HG03442 (cell line): ENCODE measurements around the gene CDC7.
"Not testable (repeated sequence)": the region's sequence is repeated elsewhere in the genome, so short reads cannot be mapped to it uniquely, and the experiment has no call there.

Experiments used
- ATAC-seq: cut with Tn5 transposase; IDR thresholded peaks from one replicate; pipeline ENCODE4 v1.9.1; 2021; ENCODE audit warnings: mild to moderate bottlenecking, moderate library complexity; ENCODE audit not compliant: unreplicated experiment

CDC7 gene

DNA sequence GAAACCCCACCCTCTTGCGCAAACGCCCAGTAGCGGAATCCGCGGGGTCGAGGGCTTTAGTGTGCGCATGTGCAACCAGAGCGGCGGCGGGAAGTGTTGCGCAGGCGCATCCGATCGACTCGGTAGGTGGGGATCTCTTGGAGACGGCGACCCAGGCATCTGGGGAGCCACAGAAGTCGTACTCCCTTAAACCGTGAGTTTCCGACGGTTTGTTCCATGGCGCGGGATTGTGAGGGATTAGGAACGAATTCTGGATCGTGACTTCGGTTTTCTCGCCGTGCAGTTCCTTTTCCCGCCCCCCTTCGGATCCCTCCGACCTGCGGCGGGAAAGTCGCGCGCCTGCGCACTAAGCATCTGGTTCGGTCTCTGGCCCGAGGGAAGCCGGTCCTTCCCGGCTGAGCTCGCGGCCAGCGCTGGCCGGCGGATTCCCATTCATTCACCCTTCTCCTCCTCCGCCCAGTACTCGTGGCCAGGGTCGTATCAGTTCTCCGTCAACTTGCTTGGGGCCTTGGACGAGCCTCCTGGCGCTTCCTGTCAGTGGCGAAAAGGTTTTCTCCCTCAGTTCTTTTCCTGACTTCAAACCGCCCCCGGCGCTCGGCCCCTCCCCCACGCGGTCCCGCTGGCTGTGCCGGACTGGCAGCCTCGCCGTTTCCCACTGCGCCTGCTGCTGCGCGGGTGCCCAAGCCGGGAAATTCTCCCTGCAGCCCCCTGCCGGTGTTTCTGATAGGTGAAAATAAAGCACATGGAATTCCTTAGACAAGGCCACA lies at the start of gene CDC7:
CDC7 (plus strand) TSS at position 96 of the 767 bp plus-strand sequence. CDS start 866 bp downstream, outside the sequence.
- ATAC-seq = peak; percentile 76

DNA sequence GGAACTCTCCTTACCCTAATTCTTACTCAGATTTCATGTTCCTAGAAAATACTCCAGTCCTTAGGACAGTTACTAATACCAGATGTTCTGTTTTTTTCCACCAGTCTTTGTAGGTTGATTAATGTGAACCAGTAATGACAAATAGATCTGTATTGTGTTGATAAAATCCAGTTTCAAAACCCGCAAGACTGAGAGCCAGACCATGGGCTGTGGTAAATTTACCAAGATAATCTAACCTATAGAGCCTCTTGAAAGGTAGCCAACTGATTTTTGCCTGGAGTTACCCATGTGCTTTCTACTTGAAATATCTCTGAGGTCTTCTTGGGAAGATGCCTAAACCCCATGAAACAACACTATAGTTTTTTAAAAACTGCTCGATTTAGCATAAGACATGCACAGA lies 46.5 kb upstream of the CDC7 start:
- ATAC-seq = no peak

DNA sequence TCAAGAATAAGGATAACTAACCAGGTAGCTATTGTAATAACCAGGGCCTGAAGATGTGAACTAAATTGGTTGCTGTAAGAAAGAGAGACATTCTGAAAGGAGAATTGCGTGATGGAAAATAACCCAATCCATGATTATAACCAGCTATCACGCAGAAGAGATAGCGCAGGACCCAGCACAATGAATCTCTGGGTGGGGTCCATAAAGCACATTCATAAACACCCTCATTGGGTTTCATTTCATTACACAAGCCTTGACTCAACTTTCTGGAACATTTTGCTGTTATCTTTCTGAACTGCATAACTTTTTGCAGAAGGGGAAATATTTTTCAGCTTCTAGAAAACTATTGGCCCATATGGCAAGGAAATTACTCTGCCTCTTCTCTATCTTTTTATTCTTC lies 45.3 kb upstream of the CDC7 start:
- ATAC-seq = no peak

DNA sequence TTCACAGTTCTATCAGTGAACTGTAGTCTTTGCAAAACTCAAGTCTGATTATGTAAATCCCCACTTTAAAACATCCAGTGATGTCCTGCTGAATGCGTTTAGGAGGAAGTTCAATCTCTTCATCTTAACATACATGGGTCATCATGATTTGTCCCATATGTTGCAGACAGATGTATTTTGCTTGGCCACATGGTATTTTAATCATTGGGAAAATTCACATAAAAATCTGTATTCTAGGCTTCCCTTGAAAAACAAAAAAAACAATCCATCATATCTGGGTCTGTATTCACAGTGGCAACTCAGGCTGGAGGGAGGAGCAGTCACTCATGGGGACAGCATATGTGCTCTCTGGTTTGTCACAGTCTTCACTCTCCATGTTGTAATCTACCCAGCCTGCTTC lies 44.8 kb upstream of the CDC7 start:
- ATAC-seq = no peak

DNA sequence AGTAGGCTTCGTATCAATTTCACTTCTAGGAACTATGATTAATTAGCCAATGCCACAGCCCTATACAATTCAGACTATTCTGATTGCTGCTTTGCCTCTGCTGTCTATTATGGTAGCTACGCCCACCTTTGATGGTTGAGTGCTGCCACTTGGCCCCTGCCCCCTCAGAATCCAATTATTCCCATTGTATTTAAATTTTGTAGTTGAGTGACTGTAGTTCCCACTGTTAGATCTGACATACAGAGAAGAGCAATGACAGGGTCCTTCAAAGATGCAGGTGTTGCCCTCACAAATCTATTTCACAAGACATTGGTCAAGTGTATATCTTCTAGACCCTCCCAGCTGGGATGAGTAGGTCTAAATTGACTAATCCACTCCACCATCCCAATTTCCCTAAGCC lies 35.3 kb upstream of the CDC7 start:
- not testable (repeated sequence) for ATAC-seq

DNA sequence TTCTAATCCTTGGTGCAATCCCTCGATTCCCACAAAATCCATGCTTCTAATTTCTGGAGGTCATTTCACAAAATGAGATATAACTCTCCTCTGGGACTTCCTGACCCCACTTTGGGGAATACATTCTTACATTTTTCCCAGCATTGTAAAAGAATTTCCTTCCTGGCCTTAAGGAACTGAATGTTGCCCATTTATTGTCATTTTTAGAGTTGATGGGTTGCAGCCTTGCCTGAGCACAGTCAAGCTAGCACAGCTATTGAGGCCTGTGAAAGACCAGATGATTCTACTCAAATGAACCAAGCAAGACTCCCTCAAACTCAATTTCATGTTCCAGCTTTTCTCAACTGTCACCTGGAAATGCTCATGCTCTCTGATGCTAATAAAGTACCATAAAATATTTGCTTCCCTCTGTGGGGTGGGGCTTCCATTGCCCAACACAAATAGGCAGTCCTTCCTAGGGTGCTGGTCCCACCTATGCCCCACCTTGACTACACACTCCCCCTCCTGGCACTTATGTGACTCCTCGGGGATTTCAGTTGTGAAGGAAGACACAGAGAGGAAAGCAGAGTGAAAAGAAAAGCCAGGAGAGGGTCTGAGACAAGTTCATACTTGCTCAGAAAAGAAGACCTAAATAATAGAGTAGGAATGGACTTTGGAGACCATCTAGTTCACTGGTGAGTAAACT lies 24.0 kb upstream of the CDC7 start:
- ATAC-seq = no peak

DNA sequence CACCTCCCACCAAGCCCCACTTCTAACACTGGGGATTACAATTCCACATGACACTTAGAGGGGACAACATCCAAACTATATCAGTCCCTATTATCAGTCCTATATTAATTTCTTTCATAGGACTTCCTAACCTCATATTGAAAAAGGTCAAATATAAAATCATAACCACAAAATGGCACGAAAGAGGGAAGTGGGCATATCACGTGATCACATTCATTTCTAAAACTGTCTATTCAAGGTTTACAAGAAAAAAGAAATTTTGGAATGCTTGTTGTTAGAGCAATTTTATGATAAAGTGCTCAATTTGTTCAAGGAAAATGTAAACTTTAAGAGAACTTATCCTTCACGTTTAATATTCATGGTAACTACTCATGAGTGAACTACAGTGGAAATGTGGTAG lies 13.2 kb upstream of the CDC7 start:
- ATAC-seq = no peak

DNA sequence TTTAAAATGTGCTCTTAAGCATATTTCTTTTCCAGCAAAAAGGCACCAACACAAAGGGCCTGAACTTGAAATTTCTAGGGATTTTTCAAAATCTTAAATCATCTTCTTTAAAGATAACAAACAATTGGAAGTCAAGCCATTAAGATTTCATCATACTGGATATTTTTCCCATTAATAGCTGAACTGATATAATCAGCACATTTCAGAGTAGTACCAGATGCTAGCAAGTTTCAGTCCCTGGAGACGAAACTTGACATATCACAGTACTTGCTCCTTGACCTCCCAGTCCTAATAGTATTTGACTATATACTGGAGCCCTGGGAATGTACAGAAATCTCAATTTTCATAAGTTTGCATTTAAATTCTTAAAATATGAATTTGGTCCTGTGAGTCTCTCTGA lies 10.2 kb upstream of the CDC7 start:
- ATAC-seq = no peak

DNA sequence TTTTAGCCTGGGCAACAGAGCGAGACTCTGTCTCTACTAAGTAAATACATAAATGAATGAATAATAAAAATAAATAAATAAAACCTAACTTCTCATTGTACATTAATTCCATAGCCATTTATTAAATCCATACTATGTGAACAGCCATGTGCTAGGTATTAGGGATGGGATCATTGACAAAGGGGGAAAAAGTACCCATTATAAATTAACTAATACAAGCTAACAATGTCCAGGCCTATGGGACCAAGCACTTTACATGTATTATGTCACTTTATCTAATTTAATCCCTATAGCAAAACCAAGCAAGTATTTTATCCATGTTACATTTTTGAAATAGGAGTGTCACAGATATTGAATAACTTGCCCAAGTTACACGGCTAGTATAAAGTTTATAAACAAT lies 2.6 kb upstream of the CDC7 start:
- ATAC-seq = no peak

DNA sequence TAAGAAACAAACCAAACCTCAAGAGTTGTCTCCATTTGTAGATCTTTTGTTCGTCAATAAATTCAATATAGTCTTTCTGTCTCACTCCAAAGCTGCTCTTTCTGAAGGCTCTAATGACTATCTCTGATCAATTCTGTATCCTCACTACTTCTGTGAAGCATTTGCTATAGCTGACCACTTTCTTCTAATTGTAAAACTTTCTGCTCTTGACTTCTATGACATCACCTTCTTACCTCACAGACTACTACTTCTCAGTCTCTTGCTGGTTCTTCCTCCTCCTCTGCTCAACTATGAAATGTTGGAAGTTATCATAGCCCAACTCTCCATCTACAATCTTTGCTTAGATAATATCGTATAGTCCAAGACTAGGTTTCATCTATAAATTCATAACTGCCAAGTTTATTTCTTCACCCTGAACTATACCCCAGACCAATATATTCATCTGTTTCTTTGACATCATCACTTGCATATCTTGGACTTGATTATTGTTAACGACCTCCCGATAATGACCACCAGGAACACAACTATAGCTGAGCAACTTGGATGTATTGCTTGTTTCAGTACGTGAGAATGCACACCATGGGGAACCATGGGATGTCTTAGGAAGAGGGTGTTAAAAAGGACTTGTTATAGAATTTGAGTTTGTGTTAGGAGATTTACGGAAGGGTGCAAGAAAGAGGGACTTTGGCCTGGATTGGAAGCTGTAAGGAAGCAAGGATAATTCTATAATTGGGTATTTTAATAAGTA lies 2.0 kb upstream of the CDC7 start:
- ATAC-seq = no peak

DNA sequence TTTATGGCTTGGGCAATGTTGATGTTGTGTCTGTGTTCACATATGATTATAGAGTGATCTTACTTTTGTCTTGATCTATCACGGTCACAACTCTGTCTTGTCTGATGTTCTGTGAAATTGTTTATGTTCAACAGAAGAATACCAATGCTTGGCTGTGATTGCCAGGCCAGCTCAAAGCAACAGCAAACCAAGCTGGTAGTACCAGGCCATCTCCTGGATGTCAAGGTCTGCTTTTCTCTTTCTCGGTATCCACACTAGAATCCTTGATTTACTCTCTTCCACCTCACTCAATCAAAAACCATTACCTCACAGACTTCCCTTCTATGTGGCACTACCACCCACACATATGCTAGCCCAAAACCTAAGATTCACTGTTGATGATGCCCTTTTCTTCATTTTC lies 1.3 kb upstream of the CDC7 start:
- no peak for ATAC-seq

DNA sequence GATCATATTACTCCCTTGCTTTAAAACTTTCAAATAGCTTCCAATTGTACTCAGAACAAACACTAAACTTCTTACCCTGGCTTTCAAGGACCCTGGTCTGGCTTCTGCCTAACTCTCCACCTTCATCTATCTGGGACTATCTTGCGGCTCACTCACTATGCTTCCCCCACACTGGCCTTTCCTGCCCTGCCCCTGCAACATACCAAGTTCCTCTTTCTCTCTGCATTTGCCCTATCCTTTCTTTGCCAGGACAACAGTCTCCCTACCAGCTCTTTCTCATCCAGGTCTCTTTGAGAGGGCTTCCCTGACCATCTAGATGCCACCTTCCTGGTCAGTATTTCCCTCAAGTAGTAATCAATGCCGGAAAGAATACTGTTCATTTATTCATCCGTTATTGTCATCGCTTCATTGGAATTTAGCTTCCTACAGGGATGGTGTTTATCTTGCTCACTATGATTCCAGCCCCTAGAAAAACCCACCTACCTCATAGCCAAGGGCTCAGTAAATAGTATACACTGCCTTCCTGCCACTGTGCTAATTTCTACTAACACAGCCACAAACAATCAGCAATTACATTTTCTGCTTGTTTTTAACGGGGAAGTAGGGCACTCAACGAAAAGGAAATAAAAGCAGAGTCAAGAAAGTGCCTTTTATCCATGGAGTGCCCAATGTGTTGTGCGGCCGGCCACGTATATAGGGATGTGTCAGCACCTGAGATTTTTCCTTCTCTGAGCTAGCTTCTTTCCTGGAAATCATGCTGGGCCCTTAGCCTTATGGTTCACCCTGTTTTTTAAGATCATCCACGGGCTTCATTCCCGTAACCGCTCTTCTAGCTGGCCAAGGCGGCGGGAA lies 521 bp upstream of the CDC7 start:
- ATAC-seq = peak; percentile 9

DNA sequence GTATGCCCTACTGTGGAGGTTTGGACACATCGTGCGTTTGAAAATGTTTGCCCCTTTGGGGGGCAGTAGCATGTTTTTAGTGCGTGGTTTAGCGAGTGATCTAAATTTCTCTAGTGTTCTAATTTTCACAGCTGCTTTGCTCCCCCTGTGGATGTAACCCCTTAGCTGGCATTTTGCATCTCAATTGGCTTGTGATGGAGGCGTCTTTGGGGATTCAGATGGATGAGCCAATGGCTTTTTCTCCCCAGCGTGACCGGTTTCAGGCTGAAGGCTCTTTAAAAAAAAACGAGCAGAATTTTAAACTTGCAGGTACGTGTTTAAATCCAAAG lies 836 bp downstream of the CDC7 start:
- peak; percentile 6 for ATAC-seq

DNA sequence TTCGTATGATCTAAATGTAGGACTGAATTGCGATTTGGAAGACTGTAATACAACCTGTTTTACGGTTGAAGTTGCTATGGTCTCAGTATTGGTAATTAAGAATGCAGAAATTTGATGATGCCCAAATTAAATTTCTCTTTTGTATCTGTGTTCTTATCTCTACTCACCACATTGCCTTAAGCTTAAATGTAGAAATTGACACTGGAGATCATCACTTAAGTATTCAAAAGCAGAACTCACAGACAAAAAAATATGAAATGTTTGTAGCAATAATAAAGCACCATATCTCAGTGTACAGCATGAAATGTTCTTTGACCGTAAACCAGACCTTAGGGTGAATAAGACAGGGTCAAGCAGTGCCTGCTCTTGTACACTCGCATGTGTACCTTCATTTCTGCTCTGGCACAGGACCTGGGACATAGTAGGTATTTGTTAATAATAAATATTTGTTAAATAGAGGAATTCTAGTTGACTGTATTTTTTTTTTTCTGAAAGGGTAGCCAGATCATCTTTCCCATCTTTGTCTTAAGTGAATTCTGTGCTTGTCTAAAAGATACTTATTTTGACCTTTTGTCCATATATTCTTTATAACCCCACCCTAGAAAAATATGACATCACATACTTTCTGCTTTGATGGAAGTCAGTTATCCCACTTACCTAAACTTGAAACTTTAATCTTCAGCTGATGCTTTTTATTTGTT lies 1.5 kb downstream of the CDC7 start:
- no peak for ATAC-seq

DNA sequence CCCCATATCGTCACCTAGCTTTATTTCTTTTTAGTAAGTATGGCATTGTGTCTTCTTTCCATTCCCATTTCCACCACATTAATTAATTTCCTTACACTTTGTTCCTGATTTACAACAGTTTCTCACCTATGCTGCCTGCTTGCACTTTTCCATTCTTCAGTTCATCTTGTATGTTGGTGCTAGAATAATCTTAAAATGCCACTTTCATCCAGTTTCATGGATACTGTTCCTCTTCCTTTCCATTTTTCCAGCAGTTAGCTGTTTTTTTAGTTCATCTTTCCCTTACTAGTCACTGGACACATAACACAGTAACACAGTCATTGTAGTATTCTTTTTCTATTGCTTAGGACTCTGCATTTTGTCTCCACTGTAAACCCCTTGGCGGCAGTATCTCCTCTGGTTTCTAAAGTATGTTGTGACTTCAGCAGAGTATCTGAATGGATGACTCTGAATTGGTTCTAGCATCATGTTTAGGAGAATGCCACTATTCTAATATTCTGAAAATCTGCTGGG lies 2.1 kb downstream of the CDC7 start:
- peak; percentile 21 for ATAC-seq

DNA sequence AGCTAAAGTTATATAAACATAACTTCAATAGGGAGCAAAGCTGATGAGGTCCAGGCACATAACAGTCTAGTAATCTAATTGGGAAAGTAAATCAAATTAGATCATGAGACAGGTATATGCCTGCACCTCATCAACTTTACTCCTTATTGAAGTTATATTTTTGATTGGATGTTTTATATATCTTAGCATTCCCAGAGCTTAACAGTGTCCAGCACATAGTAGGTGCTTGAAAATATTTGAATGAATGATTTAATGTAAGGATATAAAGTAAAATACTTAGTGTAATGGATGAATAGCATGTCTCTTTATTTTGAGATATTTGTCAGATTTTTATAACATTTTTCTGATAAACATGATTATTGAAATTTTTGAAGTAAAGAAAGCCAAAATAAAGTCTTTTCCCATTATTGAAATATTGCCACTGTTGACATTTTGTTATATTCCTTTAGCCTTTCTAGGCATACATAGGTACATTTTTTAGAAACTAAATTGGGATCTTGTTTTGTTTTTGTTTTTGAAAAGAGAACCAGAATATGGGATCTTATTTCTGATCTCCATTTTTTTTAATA lies 2.8 kb downstream of the CDC7 start:
- ATAC-seq = no peak

DNA sequence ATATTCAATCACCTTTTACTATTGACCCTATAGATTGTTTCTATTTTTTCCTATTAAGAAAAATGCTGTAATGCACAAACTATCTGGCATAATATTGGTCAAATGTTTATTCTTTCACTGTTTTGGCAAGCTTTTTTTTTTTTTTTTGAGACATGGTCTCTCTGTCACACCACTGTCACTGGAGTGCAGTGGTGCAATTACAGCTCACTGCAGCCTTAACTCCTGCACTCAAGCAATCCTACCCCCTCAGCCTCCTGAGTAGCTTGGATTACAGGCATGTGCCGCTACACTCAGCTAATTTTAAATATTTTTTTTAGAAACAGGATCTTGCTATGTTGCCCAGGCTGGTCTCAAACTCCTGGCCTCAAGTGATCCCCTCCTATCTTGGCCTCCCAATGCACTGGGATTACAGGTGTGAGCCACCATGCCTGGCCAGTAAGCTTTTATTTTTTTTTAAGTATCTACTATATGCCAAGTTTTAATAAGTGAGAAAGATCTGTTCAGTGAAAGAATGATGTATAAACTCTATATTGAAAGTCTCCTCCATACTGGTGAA lies 3.4 kb downstream of the CDC7 start:
- no peak for ATAC-seq

DNA sequence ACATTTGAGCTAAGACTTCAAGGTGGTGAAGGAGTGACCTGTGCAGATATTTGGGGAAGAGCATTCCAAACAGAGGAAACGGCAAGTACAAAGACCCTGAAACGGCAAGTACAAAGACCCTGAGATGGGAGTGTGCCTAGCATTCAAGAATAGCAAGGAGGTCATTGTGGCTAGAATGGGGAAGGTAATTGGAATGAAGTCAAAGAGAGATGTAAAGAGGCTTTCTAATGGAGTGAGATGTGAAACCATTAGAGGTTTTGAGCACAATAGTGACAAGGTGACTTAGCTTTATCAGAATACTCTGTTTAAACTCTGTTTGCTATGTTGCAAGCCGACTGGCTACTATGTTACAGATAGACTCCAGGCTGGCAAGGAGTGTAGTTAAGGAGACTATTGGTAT lies 4.4 kb downstream of the CDC7 start:
- ATAC-seq = no peak

DNA sequence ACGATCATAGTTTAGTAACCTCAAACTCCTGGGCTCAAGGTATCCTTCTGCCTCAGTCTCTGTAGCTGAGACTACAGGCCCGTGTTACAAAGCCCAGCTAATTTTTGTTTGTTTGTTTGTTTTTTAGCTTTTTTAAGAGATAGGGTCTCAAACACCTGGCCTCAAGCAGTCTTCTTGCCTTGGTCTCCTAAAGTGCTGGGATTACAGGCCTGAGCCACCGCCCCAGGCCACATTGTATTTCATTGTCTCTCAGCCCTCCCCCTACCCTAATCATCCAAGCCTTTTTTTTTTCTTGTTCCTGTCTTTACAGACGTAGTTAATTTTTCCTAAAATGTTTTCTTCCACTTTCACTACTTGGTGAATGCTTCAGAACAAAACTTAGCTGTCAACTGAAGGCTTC lies 5.4 kb downstream of the CDC7 start:
- no peak for ATAC-seq

DNA sequence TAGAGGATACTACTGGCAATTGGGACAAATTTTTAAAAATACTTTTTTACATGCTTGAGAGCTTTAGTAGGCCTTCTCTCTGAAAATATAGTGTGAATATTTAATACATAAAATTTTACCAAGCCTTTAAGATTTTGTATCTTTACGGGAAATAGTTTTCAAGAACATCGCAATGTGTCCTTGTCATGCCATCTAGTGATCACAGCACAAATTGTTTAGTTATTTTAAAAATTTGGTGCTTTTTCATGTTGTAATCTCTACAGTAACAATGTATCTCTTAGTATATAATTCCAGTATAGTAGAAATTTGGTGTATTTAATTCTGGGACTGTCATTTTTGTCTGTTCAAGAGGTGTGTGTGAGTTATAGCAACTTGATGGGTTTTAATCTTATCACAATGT lies 6.7 kb downstream of the CDC7 start:
- ATAC-seq = no peak
